Mononuclear cell (primary cell): ENCODE results near the gene CPS1. TPM values are rescaled to one million over a fixed set of nuclear protein-coding genes. Genes with fewer than 3 reads are reported as not detected.

Experiments
- H3K27me3 ChIP-seq: 2 replicates; pipeline ENCODE4 v1.6.0; 2011; ENCODE audit warnings: low read length, control low read depth; ENCODE audit not compliant: insufficient read depth
- H3K4me1 ChIP-seq: 2 replicates; pipeline ENCODE4 v1.5.1; 2011; ENCODE audit warnings: mild to moderate bottlenecking, low read length, control low read depth; ENCODE audit not compliant: insufficient read depth
- H3K4me3 ChIP-seq: 2 replicates; pipeline ENCODE4 v1.5.1; 2011; ENCODE audit warnings: mild to moderate bottlenecking, low read length, moderate library complexity
- H3K9me3 ChIP-seq: 2 replicates; pipeline ENCODE4 v1.5.1; 2011; ENCODE audit warnings: low read depth, mild to moderate bottlenecking, control low read depth, low read length
- total RNA-seq: library from RNA; depleted of rRNA; stranded (reverse); fragments of >200 nt; gene quantifications from one replicate; pipeline ENCODE4 v1.2.3, GENCODE V29; 2012

Gene CPS1
- total RNA-seq, 1 donor: 0.42 TPM

DNA sequence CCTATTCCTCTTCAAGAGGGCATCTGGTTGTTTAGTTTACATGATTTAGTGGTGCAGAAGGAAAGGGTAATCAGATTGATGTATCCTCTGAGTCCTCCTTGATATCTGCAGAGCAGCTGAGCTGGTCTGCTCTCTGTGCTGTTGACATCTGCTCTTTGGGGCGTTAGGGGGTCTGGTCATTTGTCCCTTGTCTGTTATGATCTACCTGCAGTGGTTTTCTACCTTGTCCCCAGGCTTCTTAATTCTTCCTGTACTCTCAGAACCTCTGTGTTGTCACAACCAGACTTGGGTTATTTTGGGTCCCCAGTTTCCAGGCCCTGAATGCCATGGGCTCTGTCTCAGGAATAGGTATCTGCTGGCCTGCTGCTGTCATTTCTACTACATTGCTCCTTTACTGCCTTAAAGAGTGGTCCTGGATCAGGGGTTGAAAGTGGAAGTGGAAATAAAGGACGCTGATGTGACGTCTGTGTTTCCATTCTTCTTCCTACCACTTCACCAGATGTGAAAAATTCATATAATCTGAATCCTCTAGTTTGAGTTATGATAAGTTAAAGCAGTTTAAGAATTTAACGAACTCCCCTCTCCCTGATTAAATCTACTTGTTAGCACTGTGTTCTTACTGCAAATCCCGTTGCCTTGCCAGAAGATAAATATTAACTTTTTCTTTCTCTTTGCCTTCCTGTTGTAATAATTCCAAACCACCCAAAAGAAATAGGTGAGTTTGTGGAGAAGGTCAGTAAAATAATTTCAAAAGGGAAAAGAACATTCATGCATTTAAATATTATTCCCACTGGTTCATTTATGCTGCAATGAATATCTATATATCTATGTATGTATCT is 16.6 kb upstream of the CPS1 start:
- Histone ChIP-seq H3K4me3 (no peak overlapping the region), H3K4me1 (no peaks in the 10 kb centered on the region), H3K27me3 (no peaks in the 10 kb centered on the region), H3K9me3 (no peaks in the 10 kb centered on the region)

DNA sequence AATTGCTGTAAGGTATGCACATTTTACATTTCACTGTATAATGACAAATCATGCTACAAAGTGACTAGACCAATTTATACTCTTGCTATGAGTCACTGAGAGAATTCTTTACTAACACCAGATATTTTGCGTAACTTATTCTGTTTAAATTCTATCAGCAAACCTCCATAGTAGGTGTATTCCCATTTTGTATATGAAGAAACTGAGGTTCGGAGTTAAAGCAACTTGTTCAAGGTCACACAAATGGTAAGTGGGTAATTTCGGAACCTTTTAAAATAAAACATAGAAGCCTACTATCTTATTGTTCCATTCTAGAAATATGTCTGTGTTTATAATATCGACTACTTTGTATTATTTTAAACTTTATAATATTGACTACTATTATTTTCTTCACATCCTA is 15.9 kb upstream of the CPS1 start:
- Histone ChIP-seq H3K4me1 (no peaks in the 10 kb centered on the region), H3K27me3 (no peaks in the 10 kb centered on the region), H3K4me3 (no peak overlapping the region), H3K9me3 (no peaks in the 10 kb centered on the region)

DNA sequence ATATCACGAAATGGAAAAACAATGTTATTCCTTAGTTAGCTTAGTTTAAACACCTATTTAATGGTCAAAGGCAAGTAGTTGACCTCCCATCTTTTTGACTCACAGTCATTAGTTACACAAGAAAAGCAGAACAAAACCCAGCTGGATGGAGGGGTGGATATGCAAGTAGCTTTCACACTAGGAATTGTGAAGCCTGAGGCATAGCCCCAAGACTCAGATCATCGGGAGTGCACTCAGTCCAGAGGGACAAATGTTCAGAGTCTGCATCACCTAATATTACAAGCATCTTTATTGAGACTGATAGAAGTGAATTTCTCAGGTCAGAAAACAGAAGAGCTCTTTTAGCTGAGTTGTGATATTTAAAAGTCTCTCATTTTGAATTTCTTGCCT is 15.5 kb upstream of the CPS1 start:
- no peaks in the 10 kb centered on the region for H3K27me3 ChIP-seq
- H3K9me3 ChIP-seq: no peaks in the 10 kb centered on the region

DNA sequence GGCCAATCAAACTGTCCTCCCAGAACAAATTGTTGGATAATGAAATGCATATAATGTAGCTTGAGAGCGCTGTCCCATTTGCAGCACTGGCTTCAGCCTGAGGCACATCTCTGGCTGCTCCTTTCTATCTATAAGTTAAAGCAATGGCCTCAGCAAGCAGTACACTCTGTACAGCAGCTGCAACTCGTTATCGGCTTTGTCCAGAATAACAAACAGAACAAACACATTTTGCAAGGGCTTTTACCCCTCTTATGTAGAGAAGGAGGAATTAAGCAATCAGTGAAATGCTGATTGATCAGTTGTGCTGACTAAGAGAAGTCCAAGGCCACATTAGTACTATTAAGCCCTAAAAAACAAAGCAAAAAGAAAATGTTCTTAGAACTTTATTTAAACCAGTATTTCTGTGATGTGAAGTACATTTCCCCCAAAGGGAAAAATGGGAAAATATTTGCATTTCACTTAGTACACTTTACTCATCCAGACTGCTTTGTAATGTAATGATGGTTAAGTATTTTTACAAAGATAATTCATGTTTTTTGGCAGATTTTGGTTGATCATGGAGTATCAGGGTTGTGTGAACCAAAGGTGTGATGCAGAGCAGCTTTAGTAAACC is 15.0 kb upstream of the CPS1 start:
- Histone ChIP-seq H3K9me3 (no peaks in the 10 kb centered on the region), H3K4me3 (no peak overlapping the region)

More for the DNA sequence above, 15.5 kb upstream of the CPS1 start:
- H3K4me1 ChIP-seq: no peaks in the 10 kb centered on the region
- H3K4me3 ChIP-seq: no peak overlapping the region

DNA sequence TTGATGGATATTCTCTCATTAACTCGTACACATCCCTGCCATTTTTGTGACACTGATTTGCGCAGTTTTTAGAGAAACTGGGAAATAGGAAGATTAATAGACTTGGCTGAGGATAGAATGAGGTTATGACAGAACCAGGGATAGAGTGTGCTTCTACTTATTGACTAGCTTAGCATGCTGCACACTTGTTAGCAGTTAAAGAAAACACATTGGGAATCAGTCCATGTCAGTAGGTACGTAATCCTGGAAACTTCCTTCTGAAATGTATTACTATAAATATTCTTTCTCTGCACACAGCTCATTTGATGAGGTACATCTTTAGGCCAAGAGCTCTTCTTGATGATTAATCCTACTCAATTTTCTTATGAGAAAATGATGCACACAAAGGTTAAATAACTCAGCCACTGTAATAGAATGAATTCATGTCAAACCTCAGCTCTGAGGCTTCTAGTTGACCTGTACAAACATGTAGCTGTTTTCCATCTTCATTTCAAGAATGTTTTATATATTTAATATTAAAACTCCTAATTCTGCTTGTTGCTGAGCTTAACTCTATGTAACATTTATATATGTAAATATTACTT is 12.3 kb upstream of the CPS1 start:
- H3K9me3 ChIP-seq: no peaks in the 10 kb centered on the region
- H3K4me3 ChIP-seq: no peak overlapping the region
- H3K27me3 ChIP-seq: no peaks in the 10 kb centered on the region
- H3K4me1 ChIP-seq: no peaks in the 10 kb centered on the region

More for the DNA sequence above, 15.0 kb upstream of the CPS1 start:
- no peaks in the 10 kb centered on the region for H3K27me3 ChIP-seq
- no peaks in the 10 kb centered on the region for H3K4me1 ChIP-seq

DNA sequence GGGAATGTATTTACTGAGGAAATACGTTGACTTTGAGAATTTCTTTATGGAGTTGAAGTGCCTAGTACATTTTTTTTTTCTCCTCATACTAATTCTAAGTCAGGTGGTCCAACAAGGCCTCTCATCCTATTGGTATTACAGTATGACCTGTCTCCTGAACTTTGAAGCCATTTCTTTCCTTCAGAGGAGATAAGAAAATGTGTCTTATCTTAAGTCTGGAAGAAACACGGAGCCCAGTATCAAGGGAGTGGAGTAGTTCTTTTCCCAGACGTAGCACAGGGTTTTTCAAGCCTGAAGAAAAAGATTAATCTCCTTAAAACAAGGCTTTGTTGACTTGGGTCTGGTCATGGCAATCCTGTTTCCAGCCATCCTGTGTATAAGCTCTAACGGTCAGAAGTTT is 11.6 kb upstream of the CPS1 start:
- no peak overlapping the region for H3K4me3 ChIP-seq
- no peaks in the 10 kb centered on the region for H3K4me1 ChIP-seq
- H3K9me3 ChIP-seq: no peaks in the 10 kb centered on the region
- no peaks in the 10 kb centered on the region for H3K27me3 ChIP-seq

DNA sequence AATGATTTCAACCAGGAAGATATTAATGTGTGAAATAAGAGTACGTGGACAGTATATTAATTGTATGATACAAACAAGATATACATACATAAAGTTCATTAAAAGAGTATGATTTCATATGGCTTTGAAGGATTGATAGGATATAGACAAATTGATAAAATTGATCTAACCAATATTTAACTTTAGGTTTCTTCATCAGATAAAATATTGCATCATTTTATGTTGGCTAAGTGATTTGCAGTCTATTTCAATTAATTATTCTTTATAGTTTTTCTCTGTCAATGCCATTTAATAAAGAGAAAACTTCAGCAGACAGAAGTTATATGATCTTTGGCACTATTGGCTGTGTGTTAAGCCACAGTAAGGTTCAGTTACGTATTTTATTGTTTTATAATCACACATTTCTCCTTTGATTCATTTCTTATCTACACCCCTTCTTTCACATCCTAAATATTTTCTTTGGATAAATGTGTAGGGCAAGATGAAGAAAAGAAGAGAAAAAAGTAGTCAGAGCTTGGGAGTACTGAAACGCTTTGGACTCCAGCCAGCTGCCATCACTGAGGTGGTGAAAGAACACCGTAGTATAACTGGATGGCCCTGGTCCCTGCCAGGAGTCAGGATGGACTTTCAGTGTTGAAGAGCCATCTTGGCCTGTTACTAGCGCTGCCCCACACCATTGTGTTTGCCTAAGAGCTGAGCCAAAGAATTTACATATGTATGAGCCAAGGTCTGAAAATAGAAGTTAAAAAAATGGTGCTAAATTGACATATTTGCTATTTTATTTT is 9.8 kb upstream of the CPS1 start:
- H3K4me1 ChIP-seq: no peaks in the 10 kb centered on the region
- H3K9me3 ChIP-seq: no peaks in the 10 kb centered on the region
- H3K27me3 ChIP-seq: no peaks in the 10 kb centered on the region
- no peak overlapping the region for H3K4me3 ChIP-seq

DNA sequence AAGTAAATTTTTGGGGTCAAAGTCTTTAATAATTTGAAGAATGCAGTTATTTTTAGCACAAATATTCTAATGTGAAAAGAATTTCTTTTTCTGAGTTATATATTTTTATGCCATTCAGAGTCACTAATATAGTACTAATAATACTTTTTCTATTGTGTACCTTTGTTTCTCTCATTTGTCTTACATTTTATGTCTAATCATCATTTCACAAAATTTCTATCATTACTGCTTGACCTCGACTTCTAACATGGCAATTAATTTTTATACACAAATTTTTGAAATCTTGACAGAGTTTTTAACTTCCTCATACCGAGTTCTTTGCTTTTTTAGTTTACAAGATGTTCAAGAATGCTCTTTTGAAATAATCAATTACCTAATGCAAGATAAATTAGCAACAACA is 8.4 kb upstream of the CPS1 start:
- Histone ChIP-seq H3K4me1 (no peaks in the 10 kb centered on the region), H3K4me3 (no peak overlapping the region), H3K9me3 (no peaks in the 10 kb centered on the region), H3K27me3 (no peaks in the 10 kb centered on the region)

DNA sequence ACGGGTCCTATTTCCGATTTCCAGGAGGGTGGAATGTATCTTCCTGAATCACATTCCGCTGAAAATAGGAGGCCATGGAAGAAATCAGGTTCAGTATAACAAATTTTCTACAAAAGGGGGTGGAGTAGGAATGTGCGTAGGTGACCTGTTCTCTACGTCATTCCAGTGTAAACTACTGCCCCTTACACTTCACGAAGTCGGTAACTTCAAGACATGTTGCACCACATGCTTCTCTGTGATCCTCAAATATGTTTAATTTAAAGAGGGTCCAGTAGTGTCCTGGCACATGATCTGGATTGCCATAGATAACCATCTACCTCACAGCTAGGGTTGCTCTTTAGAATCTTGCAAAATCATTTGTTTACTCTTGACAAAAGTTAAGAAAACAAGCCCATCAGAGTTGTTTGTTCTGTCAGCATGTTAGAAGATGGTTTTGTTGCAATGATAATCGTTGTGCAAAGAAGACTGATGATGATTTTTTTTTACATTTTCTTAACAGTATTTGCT is 7.5 kb upstream of the CPS1 start:
- Histone ChIP-seq H3K4me1 (no peaks in the 10 kb centered on the region), H3K4me3 (no peak overlapping the region), H3K9me3 (no peaks in the 10 kb centered on the region), H3K27me3 (no peaks in the 10 kb centered on the region)

DNA sequence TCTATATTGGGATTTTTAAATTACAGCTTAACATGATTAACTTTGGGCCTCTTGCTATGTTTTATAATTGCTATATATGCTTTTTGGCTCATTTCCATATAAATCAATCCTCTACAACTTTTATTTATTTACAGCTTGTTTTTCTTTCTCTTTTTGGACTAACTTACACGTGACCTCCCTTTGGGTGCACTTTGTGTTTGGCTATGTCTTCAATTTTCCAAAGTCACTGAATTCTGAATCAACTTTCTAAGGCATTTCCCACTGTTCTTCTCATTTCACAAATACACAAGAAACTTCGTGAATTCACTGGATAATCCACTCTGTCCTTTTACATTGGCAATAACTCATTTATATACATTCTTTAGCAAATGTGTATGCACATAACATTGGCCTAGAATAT is 5.4 kb upstream of the CPS1 start:
- no peaks in the 10 kb centered on the region for H3K4me1 ChIP-seq
- H3K4me3 ChIP-seq: no peak overlapping the region
- H3K27me3 ChIP-seq: no peaks in the 10 kb centered on the region
- H3K9me3 ChIP-seq: no peaks in the 10 kb centered on the region

DNA sequence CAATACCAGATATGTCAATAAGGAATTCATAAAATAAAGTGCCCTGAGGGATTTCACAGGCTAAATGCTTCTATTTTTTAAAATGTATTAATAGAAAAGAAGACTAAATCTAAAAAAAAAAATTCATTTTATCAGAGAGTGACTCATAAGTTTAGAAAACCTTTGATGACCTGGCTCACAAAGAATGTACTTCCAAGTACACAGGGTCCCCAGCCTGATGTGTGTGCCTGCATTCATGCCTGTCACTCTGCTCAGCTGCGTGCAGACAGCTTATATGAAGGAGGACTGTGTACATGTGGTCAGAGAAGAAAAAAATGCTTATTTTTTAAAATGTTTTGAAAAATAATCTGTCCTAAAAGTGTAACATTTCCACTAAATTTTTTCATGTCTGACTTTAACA is 3.0 kb upstream of the CPS1 start:
- no peaks in the 10 kb centered on the region for H3K4me1 ChIP-seq
- H3K4me3 ChIP-seq: no peak overlapping the region
- H3K9me3 ChIP-seq: no peaks in the 10 kb centered on the region
- no peaks in the 10 kb centered on the region for H3K27me3 ChIP-seq

DNA sequence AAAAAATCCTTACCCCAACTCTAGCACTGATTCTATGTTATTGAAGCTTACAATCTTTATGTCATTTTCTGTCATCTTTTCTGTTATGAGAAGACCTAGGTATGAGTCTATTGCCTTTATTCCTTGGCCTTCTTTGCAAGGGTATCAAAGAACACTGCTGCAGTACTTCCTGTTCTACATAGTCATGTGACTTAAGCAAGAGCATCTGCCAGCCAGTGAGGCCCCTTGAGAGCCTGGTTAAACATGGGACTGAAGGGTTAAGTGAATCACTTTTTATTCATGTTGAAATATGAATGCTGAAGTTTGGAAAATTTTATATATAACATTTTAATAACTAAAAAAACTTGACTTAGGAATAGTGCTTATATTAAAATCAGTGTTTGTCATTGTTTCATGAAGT is 844 bp upstream of the CPS1 start:
- Histone ChIP-seq H3K4me3 (no peak overlapping the region), H3K4me1 (no peaks in the 10 kb centered on the region), H3K9me3 (no peaks in the 10 kb centered on the region), H3K27me3 (no peaks in the 10 kb centered on the region)

DNA sequence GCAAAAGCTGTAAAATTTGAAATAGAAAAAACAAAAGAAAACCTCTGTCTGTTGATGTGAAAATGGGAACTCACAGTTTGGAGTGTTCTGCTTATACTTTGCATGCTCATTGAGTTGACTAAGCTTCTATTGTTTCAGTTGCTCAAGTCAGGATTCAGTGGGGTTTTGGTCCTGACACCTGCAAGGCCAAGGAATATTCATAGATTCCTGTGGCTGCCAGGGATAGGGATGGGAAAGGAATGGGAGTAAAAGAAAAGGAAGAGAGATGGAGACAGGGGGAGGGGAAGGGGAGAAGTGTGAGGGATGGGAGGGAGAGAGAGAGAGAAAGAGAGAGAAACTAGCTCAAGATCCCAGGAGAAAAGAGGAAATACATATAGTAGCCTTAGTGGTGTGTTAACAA is 1.3 kb downstream of the CPS1 start:
- no peaks in the 10 kb centered on the region for H3K9me3 ChIP-seq
- no peaks in the 10 kb centered on the region for H3K27me3 ChIP-seq
- no peak overlapping the region for H3K4me3 ChIP-seq
- H3K4me1 ChIP-seq: no peaks in the 10 kb centered on the region

DNA sequence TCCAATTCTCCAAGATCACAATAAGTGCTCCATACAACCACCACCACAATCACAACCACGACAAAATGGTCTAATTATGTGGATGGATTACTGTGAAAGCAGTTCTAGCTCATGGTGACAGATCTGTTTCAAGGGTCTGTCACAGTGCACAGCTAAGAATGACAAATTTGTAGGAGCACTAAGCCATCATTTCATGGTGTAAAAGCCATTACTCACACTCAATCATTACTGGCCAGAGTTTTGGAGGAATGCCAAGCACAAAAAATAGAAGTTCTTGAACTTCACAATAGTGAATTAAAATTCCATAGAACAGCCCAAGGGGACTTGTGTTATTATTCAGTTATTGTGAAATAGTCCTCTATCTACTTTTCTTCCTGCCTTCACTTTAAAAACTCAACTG is 2.3 kb downstream of the CPS1 start:
- H3K4me1 ChIP-seq: no peaks in the 10 kb centered on the region
- H3K27me3 ChIP-seq: no peaks in the 10 kb centered on the region

DNA sequence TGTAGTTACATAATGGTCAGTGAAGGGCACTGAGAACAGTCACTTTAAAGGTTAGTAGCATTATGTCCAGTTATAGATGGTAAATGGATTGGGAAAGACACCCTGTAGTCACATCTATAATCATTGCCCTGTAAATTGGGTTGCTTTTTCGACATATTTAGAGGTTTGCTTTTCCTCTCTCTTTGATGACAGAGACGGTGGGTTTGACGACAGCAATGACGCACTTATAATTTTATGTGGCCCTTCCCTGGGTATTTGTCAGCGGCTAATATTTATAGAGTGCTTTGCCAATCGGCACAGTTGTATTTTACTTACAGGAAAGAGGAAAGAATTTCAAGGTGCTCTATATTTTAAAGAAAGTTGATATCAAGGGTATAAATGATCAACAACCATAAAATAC is 2.8 kb downstream of the CPS1 start:
- no peaks in the 10 kb centered on the region for H3K27me3 ChIP-seq
- H3K4me3 ChIP-seq: no peak overlapping the region
- H3K9me3 ChIP-seq: no peaks in the 10 kb centered on the region
- no peaks in the 10 kb centered on the region for H3K4me1 ChIP-seq

More for the DNA sequence above, 2.3 kb downstream of the CPS1 start:
- Histone ChIP-seq H3K4me3 (no peak overlapping the region), H3K9me3 (no peaks in the 10 kb centered on the region)
